Measurements from ENCODE around the gene COL1A1.
A peak's percentile ranks its signal among the peaks of the same experiment; 100 is the strongest.

Gene COL1A1

DNA sequence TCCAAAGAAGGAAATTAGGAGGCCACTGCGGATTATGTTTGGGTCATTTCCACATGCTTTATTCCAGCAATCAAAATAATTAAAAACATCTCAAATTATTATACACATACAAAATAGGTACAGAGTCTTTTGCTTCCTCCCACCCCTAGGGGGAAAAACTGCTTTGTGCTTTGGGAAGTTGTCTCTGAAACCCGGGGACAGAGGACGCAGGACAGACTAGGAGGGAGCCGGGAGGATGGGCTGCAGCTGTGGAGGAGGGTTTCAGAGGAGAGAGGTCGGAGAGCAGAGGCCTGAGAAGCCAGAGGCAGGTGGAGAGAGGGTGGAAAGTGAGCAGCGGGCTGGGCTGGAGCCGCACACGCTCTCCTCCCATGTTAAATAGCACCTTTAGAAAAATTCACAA lies 17.4 kb downstream of the COL1A1 start:
- peaks cover 14% of the 10 kb centered on the region for H3K4me1 ChIP-seq (ENCODE audit: low read length)
- no peaks in the 10 kb centered on the region for H3K9me2 ChIP-seq (replicated peaks; ENCODE audit: insufficient read depth, low read length)
- no peaks in the 10 kb centered on the region for H3K9me3 ChIP-seq (replicated peaks; ENCODE audit: insufficient read depth, low read length)
- no peaks in the 10 kb centered on the region for H3K36me3 ChIP-seq (replicated peaks; ENCODE audit: insufficient read depth, low read length)
- H4K20me1 ChIP-seq (ENCODE audit: insufficient read depth, low read length) = no peaks in the 10 kb centered on the region
- peak overlapping the region; percentile 51; the same call in 1 of the 2 replicates for H2AFZ ChIP-seq (ENCODE audit: low read length)
- H3K4me2 ChIP-seq (ENCODE audit: low read depth, low read length) = peak overlapping the region; percentile 92
- H3F3A ChIP-seq (ENCODE audit: insufficient read depth, low read length) = peaks cover 5% of the 10 kb centered on the region; the same call in 1 of the 2 replicates
- TF ChIP-seq CTCF (IDR thresholded peaks at IDR 0.05; ENCODE audit: low read length) (no peak), EZH2 (optimal IDR thresholded peaks at IDR 0.05; ENCODE audit: low read depth, low read length) (no peak), EZH2phosphoT487 (IDR thresholded peaks at IDR 0.05; ENCODE audit: low read length) (no peak)
- H3K4me3 ChIP-seq (ENCODE audit: low read length) = peak overlapping the region; percentile 42; the same call in 1 of the 2 replicates
- no peak overlapping the region for H3K27ac ChIP-seq (ENCODE audit: low read length)
- DNase-seq = no peak
- H3K27me3 ChIP-seq (replicated peaks; ENCODE audit: insufficient read depth, low read length) = peaks cover 31% of the 10 kb centered on the region
- no peaks in the 10 kb centered on the region for H3K79me2 ChIP-seq (ENCODE audit: low read length)
- no peak overlapping the region for H3K9ac ChIP-seq (ENCODE audit: low read length)

DNA sequence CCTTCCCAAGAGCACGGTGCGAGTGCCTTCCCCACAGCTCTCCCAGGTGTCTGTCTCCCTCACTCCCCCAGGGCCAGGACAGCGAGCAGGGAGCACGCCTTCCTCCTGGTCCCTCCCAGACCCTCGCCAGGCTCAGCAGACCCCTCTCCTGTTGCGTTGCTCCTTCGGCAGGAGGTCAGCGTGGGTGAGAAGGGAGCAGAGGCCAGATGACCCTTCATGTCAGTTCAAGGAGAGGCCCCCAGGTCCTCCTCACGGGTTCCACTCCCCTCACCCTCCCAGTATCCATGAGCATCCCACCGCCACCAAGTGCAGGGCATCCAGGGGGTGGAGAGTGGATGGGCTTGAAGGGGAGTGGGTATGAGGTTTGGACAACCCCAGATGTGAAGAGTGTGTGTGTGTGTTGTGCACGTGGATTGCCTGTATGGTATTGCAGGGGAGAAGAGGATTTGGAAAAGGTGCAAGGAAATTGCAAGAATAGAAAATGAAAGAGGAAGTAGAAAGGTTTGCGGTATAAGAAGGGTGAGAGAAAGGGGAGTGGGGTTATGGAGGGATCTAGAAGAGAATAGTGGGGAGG lies 17.9 kb downstream of the COL1A1 start:
- no peak for DNase-seq
- no peak overlapping the region for H3K27ac ChIP-seq (ENCODE audit: low read length)
- peak overlapping the region; percentile 92 for H3K4me2 ChIP-seq (ENCODE audit: low read depth, low read length)

GRCh38 chr17:50182783-50183420 lies 18.5 kb downstream of the COL1A1 start:
- no peak for DNase-seq
- H3K9me2 ChIP-seq (replicated peaks; ENCODE audit: insufficient read depth, low read length) = no peaks in the 10 kb centered on the region
- no peaks in the 10 kb centered on the region for H3K36me3 ChIP-seq (replicated peaks; ENCODE audit: insufficient read depth, low read length)
- no peak overlapping the region for H3K4me3 ChIP-seq (ENCODE audit: low read length)
- H3K27ac ChIP-seq (ENCODE audit: low read length) = no peak overlapping the region
- no peak overlapping the region for H2AFZ ChIP-seq (ENCODE audit: low read length)
- no peaks in the 10 kb centered on the region for H3K9me3 ChIP-seq (replicated peaks; ENCODE audit: insufficient read depth, low read length)
- peaks cover 19% of the 10 kb centered on the region for H3K27me3 ChIP-seq (replicated peaks; ENCODE audit: insufficient read depth, low read length)
- no peaks in the 10 kb centered on the region for H3K79me2 ChIP-seq (ENCODE audit: low read length)
- peaks cover 5% of the 10 kb centered on the region; the same call in 1 of the 2 replicates for H3F3A ChIP-seq (ENCODE audit: insufficient read depth, low read length)
- no peak for TF ChIP-seq EZH2 (optimal IDR thresholded peaks at IDR 0.05; ENCODE audit: low read depth, low read length)
- TF ChIP-seq EZH2phosphoT487 (IDR thresholded peaks at IDR 0.05; ENCODE audit: low read length) = no peak
- no peak for TF ChIP-seq CTCF (IDR thresholded peaks at IDR 0.05; ENCODE audit: low read length)
- H3K9ac ChIP-seq (ENCODE audit: low read length) = no peak overlapping the region
- H3K4me2 ChIP-seq (ENCODE audit: low read depth, low read length) = no peak overlapping the region
- peaks cover 22% of the 10 kb centered on the region for H3K4me1 ChIP-seq (ENCODE audit: low read length)
- H4K20me1 ChIP-seq (ENCODE audit: insufficient read depth, low read length) = no peaks in the 10 kb centered on the region

More for the DNA sequence above, 17.9 kb downstream of the COL1A1 start:
- Histone ChIP-seq H3K9me3 (replicated peaks; ENCODE audit: insufficient read depth, low read length) (no peaks in the 10 kb centered on the region), H4K20me1 (ENCODE audit: insufficient read depth, low read length) (no peaks in the 10 kb centered on the region), H3K36me3 (replicated peaks; ENCODE audit: insufficient read depth, low read length) (no peaks in the 10 kb centered on the region), H3K4me1 (ENCODE audit: low read length) (peaks cover 16% of the 10 kb centered on the region), H3K79me2 (ENCODE audit: low read length) (no peaks in the 10 kb centered on the region), H3K27me3 (replicated peaks; ENCODE audit: insufficient read depth, low read length) (peaks cover 25% of the 10 kb centered on the region), H3K4me3 (ENCODE audit: low read length) (peak overlapping the region; percentile 42; the same call in 1 of the 2 replicates), H3K9me2 (replicated peaks; ENCODE audit: insufficient read depth, low read length) (no peaks in the 10 kb centered on the region), H3K9ac (ENCODE audit: low read length) (no peak overlapping the region), H3F3A (ENCODE audit: insufficient read depth, low read length) (peaks cover 5% of the 10 kb centered on the region; the same call in 1 of the 2 replicates), H2AFZ (ENCODE audit: low read length) (peak overlapping the region; percentile 51; the same call in 1 of the 2 replicates)
- TF ChIP-seq EZH2 (optimal IDR thresholded peaks at IDR 0.05; ENCODE audit: low read depth, low read length) = no peak
- TF ChIP-seq CTCF (IDR thresholded peaks at IDR 0.05; ENCODE audit: low read length) = no peak
- TF ChIP-seq EZH2phosphoT487 (IDR thresholded peaks at IDR 0.05; ENCODE audit: low read length) = no peak
